Jurkat, Clone E6-1 (cell line): Measurements from ENCODE around the gene CCDC97.

Experiments
- DNase-seq: peaks from one replicate; pipeline ENCODE4 v3.0.0-alpha.2; 2011; ENCODE audit warnings: low read depth, low spot score
- H3K4me3 ChIP-seq: 2 replicates; pipeline ENCODE4 v1.5.1; 2011; ENCODE audit warnings: mild to moderate bottlenecking, low read length, control low read depth, moderate library complexity

Gene CCDC97

DNA sequence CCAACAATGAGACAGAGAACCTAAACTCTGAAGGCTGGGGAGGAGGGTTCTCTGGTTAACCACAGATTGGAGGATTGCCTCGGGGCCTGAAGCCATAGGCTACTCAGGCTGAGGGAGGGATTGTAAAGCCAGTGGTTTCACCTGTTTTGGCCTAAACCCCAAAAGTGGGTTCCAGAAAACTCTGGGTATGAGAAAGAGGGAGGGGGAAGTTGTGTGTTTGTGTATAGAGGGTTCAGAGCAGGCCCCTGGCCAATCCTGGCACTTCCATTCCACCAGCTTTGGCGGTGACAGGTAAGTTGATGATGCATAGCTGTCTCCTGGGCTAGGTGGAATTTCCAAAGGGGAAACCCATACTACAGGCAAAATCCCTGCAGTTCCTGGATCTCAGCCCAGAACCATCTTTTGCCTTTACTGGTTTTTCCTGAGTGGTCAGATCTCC, 13.5 kb upstream of the CCDC97 start:
- DNase-seq: no peak
- H3K4me3 ChIP-seq: no peak overlapping the region

DNA sequence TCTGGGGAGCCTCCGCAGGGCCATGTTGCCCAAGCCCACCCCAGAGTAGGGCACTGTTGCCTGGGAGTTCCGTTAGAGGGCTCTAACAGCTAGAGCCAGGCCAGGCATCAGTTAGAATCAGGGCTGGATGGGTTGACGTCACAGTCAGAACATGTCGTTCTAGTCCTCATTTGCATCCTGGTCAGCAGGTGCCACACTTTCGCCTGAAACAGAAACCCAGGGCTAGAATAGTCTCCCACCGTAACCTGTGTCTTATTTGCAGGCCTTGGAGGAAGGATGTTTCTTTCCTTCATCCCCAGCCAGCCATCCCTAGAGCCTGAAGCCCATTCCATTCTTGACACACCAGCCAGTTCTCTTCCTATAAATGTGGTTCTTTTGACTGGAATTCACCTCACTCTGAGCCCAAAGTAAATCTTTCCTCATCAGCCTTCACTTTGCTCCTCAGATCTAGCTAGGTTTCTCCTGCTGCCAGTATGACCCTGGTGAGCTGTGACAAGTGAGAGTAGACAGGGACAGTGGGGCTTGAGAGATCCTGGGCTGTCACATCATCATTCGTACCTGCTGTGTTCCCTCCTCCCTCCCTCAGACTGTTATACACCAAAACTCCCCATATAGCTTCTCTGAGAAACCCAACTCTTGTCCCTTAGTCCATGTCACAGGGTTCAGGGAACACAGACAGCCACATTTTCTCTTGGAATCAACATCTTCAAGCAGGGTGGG, 12.2 kb upstream of the CCDC97 start:
- no peak overlapping the region for H3K4me3 ChIP-seq
- DNase-seq: no peak

DNA sequence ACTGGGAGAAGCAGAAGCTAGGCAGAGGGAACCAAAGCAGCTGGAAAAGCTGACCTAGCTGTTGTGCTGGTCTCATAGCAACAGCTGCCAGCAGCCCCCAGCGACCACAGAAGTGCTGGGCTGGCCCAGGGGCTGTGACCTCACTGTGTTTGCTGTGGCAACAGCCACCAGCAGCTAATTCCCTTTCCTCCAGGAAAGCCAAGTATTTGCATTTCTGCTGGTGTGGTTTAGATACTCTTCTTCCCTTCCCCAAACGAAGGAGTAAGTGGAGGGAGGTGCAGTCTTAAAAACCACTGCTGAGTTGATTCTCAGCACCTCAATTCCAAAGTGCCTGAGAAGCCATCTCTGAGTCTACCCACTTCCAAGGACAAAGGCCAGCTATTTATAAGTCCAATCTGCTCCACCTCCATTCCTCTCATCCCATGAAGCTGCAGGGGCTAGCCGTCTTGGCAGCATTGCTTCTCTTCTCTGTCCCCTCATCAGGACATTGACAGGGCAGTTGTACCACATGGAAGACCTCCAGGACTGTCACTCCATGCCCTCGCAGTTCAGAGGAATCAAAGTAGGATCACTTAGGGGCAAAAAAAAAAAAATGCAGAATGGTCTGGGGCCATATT, 11.5 kb upstream of the CCDC97 start:
- no peak for DNase-seq
- H3K4me3 ChIP-seq: no peak overlapping the region

DNA sequence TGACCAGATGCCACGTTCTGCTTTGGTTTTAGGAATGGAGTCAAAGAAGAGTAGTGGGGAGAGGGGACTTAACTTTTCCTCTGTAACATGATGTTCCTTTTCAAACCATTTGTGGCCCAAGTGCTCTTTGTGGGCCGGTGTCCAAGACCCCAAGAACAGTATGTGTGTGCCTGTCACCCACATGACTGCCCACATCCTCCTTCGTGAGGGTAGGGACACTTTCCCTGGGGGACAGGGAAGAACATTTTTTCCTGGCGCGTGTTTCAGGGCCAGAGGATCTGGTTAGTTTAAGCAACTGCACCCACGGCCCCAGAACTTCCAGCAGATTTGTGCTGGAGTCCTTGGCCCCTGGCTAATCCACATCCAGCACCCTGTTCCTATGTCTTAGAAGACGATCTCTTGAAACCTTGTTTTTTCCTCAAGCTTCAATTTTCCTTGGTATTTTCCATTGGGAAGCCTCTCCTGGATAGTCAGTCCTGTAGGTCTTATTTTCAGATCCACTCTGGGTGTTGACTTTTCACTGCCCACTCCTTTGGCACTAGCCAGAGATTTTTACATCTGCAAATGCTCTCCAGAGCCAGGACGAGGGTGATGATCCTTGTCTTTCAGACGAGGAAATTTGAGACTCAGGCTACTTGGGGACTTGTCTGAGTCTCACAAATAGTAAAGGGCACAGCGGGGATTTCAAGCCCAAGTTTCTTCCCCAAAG, 10.8 kb upstream of the CCDC97 start:
- no peak overlapping the region for H3K4me3 ChIP-seq
- DNase-seq: no peak

DNA sequence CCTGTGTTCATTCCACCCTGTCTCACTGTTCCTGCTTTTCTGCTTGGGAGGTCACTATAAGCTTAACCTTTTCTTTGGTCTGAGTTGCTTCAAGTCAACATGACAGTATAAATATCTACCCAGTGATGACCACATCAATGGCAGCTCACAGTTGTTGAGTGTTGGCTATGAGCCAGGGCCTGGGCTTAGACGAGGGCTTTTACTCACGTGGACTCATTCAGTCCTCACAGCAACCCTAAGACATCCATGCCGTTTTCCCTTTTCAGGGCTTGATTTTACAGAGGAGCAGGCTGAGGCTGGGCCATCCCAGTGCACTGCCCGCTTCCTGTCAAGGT, 10.2 kb upstream of the CCDC97 start:
- DNase-seq: peak; percentile 60
- H3K4me3 ChIP-seq: no peak overlapping the region

DNA sequence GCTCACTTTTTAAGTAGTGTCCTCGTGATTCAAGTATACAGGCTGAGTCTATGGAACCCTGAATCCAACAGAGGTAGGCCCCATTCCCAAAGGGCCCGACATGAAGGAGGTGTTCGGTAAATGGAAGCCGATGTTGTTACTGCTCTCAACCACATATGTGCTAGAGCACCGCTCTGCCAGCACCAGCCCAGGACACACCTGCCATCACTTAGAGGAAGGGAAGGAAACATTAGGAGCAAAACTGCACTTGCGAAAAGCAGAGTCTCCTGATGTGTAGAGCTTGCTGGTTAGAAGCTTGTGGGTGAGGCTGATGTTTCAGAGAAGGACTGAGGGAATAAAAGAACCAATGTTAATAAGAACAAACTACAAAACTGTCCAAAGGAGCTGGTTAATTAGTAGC, 9.4 kb upstream of the CCDC97 start:
- no peak overlapping the region for H3K4me3 ChIP-seq

DNA sequence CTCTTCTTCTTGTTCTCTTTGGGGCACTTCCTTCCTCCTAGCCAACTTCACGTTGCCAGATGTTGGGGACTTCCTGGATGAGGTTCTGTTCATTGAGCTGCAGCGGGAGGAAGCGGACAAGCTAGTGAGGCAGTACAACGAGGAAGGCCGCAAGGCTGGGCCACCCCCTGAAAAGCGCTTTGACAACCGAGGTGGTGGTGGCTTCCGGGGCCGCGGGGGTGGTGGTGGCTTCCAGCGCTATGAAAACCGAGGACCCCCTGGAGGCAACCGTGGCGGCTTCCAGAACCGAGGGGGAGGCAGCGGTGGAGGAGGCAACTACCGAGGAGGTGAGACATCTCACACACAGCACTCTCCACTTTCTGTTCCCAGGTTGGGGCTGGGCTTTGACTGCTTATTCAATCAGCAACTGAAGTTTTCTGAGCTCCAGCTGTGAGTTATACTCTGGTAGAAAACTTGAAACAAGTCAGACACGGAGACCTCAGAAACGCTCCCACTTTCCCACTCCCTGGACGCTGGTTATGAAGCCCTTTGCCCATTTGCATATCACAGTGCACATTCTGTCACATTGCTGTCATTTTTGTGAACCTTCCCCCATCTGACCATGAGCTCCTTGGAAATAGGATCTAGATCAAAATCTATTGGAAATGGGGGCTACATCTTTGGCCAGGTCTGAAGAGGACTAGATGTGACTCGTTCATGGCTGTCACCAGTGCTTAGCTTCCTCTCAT, 7.2 kb upstream of the CCDC97 start:
- H3K4me3 ChIP-seq: no peak overlapping the region
- DNase-seq: peak; percentile 45

More for the DNA sequence above, 9.4 kb upstream of the CCDC97 start:
- DNase-seq: no peak

DNA sequence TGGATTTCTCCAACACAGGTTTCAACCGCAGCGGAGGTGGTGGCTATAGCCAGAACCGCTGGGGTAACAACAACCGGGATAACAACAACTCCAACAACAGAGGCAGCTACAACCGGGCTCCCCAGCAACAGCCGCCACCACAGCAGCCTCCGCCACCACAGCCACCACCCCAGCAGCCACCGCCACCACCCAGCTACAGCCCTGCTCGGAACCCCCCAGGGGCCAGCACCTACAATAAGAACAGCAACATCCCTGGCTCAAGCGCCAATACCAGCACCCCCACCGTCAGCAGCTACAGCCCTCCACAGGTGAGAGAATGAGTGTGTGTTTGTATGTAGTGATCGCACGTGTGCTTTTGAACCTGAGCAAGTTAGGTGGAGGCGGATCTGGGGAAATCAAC, 6.0 kb upstream of the CCDC97 start:
- no peak for DNase-seq

DNA sequence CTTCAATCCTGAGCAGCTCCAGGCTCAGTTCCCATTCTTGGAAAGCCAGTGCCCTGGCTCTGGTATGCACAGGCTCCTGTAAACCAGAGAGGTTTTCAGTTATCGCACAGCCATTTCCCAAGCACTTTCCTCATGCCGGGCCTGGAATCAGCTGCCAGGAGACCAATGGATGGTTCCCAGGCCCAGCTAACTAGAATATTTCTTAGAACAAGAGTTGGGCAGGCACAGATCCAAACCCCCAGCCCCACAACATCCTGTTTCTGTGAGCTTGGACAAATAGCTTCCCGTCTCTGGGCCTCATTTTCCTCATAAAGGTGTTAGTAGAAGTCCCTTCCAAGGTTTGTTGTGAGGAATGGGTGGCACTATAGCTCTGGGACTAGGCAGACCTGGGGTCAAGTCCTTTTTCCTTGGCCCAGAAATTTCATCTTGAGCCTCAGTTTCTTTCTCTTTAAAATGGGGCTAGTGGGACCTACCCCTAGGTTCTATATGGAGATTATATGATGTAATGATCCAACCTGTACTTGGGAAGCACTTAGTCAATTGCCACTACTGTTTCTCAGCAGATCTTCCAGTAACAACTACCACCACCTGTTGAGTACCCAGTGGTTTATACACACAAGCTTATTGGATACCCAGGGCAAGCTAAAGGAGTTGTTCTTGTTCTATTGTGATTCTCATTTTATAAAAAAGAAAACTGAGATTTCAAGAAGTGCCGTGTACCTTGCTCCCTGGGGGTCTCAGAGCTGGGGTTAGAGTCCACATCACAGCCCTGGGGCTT, 5.1 kb upstream of the CCDC97 start:
- H3K4me3 ChIP-seq: no peak overlapping the region
- DNase-seq: no peak

More for the DNA sequence above, 6.0 kb upstream of the CCDC97 start:
- H3K4me3 ChIP-seq: no peak overlapping the region

DNA sequence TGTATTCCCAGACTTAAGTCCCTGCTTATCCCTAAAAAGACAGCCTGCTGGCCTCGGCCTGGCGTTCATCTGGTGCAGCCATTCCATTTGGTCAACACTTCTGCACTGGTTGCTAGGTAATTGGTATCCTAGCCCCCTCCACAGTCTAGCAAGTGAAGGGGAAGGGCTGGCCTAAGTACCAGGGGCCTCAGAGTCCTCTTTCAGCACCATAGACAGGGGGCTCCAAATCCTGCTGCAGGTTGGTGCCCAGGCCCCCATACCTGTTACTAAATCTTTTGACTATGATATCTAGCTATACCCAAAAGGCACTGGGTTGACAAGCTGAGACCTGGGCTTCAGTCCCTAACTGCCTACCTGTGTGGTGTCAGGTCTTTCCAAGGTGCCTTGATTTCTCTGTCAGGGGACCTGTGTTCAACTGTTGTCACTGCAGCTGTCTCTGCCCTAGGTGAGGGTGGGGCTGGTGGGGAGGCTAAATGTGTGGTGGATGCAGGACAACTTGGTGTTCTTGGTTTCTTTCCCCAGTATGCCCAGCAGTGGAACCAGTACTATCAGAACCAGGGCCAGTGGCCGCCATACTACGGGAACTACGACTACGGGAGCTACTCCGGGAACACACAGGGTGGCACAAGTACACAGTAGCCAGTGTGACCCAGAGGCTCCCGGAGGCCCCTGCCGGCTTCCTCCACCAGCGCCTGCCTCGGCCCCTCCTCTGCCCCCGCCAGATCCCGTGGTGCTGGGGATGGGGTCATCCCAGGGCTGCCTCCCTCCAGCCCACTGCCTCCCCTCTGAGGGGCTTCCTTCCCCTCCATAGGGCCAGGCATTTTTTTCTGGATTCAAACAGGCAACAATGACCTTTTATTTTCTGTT, 3.8 kb upstream of the CCDC97 start:
- DNase-seq: no peak
- no peak overlapping the region; the same call in 1 of the 2 replicates for H3K4me3 ChIP-seq

DNA sequence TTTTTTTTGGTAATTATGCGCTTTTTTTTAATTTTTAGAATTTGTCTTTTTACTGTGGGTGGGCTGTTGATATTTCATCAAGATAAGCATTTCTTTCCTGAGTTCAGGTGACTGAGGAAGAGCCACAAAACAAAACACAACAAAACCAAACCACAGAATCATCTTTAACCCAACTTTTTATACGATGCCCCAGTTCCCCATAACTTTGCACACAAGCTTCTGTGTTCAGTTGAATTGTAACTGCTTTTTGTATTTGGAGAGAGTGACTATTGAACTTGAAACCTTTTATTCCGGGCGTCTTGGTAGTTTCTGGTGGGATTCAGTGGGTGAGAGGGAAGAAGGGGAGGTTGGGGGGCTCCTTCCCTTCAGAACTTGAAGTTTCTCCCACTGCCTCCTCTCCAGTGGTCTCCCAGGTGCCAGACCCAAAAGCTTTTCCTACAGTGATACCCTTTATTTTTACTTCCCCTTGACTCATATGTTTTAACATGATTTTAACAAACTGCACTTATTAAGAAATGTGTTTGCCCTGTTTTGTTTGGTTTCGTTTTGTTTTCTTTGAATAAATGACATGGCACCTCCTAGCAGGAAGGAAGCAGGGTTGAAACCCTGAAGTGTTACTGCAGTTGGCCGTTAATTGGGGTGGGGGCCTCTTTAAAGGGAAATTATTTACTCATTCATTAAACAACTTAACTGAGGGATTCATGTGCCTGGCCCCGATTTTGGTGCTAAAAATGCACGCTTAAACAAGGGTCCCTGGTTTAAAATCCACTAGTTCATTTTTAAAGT, 2.7 kb upstream of the CCDC97 start:
- H3K4me3 ChIP-seq: peak overlapping the region; percentile 25
- peak; percentile 87 for DNase-seq

DNA sequence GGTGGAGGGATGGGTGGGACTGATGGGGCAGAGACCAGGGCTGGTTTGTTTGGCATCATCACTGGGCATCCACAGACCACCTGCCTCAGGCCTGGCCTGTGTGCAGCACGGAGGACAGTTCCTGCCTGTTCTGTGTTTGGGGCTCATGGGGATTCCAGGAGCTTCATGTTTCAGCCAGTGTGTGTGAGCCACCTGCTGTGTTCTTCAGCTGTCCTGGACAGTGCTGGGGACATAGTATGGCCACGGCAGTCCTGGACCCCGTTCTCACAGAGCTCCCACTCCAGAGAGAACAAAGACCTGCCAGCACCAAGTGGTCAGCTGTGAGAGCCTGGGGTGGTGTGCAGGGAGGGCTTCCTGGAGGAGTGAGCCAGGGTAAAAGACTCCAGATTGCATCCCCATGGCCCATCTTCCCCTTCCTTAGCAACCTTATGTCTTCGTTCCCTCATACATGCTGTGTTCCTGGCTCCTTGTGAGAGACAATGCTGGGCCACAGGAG, 2.0 kb upstream of the CCDC97 start:
- peak overlapping the region; percentile 25 for H3K4me3 ChIP-seq
- DNase-seq: no peak

DNA sequence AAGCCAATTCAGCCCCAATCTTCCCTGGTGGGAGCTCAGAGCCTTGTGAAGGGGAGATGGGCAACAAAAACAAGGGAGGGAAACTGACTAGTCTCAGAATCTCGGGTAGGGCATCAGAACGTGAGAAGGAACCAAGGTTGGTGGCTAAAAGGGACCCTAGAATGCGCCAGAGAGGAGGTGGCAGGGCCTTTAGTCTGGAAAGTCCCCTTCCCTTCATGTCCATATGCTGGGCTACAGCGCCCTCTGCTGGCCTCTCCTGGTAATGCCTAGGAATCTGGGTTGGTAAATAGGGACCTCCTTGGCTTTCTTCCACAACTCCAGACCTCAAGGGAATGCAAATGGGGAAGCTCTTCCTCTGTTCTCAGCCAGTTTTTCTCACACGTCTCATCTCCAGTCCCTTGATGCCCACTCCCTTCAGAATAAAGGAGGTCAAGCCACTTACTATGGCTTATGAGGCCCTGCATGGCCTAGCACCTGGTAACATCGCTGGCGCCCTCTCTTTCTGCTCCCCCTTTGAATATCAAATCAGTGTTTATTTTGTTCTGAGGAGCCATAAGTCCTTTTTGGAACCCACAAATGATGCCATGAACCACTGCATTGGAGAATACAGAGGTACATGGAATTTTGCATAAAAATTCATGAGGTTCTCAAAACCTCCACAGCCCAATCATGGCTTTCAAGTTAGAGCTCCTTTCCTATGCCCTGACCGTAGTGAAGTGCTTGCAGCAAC, 1.4 kb upstream of the CCDC97 start:
- peak; percentile 79 for DNase-seq
- no peak overlapping the region; the same call in 1 of the 2 replicates for H3K4me3 ChIP-seq

DNA sequence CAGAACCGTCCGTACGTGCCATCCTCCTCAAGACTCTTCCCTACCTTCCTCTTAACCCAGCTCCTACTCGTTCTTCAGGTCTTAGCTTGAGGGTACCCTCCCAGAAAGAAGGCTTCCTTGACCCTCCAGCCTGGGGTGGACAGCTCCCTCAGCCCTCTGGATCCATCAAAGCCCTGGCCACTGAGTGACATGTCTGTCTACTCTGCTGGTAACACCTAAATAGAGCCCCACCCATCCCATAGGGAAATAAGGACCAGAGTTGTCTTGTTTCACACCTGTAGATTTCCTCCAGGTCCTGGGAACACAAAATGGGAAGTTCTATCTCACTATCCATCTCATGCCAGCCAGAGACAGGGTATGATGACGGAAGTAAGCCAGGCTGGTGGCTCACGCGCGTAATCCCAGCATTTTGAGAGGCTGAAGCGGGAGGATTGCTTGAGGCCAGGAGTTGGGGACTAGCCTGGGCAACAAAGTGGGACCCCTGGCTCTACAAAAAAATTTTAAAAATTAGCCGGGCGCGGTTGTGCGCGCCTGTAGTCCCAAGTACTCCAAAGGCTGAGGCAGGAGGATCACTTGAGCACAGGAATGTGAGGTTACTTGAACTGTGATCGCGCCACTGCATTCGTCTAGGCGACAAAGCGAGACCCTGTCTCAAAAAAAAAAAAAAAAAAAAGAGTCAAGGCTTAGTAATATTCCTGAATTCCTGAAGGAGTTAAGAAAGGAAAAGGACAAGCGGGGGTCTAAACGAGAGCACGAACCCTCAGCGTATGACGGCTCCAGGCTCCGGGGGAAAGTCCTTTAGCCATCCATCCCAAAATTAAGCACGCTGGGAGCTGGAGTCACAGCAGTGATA, 566 bp upstream of the CCDC97 start:
- no peak for DNase-seq
- peak overlapping the region; percentile 95 for H3K4me3 ChIP-seq

DNA sequence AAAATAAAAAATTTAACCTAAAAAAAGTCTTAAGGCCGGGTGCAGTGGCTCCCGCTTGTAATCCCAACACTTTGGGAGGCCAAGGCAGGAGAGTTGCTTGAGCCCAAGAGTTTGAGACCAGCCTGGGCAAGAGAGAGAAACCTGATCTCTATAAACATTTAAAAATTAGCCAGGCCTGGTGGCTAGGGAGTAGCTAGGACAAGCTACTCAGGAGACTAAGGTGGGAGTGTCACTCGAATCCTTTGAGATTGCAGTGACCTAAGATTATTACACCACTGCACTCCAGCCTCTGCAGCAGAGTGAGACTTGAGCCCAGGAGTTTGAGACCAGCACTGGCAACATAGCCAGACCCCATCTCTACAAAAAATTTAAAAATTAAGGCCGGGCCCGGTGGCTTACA, 1.1 kb downstream of the CCDC97 start:
- DNase-seq: no peak
- H3K4me3 ChIP-seq: peak overlapping the region; percentile 95

DNA sequence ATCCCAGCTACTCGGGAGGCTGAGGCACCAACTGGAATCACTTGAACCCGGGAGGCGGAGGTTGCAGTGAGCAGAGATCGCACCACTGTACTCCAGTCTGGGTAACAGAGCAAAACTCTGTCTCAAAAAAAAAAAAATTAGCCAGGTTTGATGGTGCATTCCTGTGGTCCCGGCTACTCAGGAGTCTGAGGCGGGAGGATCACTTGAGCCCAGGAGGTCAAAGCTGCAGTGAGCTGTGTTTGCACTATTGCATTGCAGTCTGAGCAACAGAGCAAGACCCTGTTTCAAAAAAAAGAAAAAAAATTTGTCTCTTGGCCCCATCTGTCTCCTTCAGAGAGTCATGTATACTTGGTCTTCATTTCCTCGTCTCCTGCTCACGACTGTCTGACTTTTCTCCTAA, 1.6 kb downstream of the CCDC97 start:
- no peak overlapping the region for H3K4me3 ChIP-seq
- DNase-seq: no peak
